Subcutaneous adipose tissue (tissue), 4 donors: ENCODE data around the gene LMNB1. TPM values are rescaled to one million over a fixed set of nuclear protein-coding genes. Genes with fewer than 3 reads are reported as not detected.

ENCODE experiments used
- total RNA-seq, 4 donors: library from RNA; depleted of rRNA; stranded (reverse); fragments of >200 nt; gene quantifications; one replicate each; pipeline ENCODE4 v1.1.0, GENCODE V29; 2016
- TF ChIP-seq, protein P1 (sequence below): fragments of 450-650 bp; IDR thresholded peaks from one replicate; pipeline ENCODE4 v1.5.1; 2016; ENCODE audit warnings: low read depth, mild to moderate bottlenecking, control low read depth, antibody characterized with exemption, moderate library complexity

Gene LMNB1
- total RNA-seq, 4 donors from 2014 or later = 4.1 to 14.4 (median 9.5) TPM

DNA sequence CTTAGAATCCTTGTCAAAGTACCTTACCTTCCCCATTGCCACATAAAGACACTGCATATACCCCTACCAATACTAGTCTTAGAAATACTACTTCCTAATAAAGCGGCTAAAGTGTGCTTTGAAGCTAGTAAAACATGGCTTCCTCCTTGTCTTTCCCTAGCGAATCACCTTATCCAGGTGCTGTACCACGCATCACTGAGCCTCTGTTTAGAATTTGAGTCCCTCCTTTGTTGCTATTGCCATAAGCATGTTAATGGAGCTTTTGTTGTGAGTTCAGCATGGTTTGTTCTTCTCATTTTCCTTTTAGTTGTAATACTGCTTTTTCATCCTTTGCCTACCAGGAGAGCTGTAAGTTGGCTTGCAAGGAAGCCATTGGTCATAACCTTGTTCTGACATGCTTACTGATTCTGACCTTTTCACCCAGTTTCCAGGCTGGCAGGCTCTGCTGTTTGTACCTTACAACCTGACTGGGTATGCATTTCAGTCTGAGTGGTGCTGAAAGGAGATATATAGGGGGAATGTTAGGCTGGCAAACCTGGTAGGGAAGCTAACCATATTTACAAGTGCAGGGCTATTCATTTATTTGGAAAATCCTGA is 49.8 kb downstream of the LMNB1 start:
- TF ChIP-seq, protein P1, sequence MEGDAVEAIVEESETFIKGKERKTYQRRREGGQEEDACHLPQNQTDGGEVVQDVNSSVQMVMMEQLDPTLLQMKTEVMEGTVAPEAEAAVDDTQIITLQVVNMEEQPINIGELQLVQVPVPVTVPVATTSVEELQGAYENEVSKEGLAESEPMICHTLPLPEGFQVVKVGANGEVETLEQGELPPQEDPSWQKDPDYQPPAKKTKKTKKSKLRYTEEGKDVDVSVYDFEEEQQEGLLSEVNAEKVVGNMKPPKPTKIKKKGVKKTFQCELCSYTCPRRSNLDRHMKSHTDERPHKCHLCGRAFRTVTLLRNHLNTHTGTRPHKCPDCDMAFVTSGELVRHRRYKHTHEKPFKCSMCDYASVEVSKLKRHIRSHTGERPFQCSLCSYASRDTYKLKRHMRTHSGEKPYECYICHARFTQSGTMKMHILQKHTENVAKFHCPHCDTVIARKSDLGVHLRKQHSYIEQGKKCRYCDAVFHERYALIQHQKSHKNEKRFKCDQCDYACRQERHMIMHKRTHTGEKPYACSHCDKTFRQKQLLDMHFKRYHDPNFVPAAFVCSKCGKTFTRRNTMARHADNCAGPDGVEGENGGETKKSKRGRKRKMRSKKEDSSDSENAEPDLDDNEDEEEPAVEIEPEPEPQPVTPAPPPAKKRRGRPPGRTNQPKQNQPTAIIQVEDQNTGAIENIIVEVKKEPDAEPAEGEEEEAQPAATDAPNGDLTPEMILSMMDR = no peak

DNA sequence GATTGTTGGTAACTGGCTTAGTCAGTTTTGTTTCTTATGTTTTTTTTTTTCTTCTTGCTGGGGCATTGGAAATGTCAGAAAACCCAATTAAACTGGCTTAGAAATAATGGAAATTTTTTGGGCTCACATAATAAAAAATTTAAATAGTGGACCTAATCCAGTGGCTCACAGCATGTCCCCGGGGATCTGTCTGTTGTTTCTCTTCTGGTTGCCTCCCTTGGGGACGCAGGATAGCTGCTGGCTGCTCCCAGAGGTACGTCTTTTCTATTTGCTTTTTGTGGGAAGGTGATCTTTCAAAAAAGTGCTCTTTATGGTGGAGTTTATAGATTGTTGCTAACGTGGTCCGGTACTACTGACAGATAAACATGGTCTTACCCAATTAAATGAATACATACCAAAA is 52.2 kb downstream of the LMNB1 start:
- TF ChIP-seq, protein P1 = no peak

DNA sequence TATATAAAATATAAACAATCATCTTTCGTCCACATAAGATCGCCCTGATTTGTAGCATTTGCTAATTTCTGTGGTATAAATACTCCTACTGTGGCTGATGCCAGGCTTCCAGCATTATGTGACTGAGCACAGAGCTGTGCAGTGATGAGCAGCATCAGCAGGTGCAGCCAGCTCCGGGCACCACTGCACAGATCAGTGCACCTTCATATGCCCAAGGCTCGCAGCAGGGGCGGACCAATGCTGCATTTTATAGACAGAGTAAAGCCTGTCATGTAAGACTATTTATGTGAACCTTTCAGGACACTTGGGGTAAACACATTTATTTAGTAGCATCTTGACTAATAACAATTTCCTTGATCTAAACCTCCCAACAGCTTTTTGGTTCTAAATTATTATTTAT is 53.1 kb downstream of the LMNB1 start:
- TF ChIP-seq, protein P1 = no peak

DNA sequence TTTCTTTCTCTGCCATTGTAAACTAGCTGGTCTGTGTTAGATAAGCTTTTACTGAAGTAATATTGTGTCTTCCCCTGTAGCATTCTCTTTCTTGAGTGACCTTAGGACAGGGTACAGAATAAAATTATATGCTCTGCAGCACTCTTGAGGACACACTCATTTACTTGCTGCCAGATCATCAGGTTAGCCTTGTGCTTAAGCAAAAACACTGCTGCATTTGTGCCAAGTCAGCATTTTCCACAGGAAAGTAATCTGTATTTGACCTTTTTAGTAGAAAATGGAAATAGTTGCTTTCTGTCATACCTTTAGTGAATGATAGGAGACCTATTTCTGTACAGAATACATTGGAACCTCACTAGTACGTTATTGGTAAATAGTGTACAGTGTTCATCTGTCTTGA is 54.2 kb downstream of the LMNB1 start:
- TF ChIP-seq, protein P1 = no peak

DNA sequence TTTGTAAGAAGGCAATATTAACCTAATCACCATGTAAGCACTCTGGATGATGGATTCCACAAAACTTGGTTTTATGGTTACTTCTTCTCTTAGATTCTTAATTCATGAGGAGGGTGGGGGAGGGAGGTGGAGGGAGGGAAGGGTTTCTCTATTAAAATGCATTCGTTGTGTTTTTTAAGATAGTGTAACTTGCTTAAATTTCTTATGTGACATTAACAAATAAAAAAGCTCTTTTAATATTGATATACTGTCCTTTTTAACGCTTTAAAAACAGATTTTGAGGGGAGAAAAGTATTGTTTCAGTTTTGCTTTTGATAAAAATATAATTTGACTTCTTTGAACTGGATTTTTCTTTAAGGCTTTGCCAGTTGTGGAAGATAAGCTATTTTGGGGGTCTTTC is 59.8 kb downstream of the LMNB1 start:
- TF ChIP-seq, protein P1 = no peak

DNA sequence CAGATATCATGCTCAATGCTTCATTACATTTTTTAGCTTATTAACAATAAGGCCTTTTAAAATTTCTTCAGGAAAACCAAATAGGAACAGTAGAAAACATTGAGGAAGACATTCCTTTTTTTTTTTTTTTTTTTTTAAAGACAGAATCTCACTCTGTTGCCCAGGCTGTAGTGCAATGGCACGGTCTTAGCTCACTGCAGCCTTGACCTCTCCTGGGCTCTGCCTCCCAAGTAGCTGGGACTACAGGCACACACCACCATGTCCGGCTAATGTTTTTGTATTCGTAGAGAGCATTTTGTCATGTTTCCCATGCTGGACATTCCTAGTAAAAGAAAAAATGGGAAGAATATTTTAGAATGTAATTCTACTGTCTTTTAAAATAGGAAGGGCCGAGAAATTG is 60.3 kb downstream of the LMNB1 start:
- TF ChIP-seq, protein P1 = no peak

DNA sequence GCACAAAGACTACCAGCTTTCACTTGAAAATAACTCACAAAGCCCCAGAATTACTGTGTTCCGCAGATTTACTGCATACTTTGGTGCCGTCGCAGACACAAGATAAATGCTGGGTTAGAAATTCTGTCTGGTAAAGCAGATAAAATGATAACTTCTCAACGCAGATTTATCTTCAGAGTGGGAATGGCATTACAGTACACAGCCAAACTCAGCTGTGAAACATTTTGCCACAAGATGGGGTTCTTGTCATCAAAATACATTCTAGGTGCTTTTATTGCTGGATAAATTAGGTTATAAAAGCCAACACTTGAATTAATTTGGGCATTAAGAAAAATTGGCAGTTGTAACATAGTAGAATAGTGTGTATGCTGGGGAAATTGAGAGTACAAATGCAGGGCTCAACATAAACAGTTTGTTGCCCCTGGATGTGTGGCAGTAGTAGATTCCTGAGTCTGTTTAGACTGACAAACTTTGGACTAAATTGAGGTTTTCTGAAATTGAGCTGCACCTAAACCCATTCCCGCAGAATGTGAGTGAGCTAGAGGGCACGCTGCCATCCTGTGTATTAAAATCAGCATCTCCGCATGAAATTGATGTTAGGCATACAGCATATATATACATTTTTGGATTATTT is 61.1 kb downstream of the LMNB1 start:
- TF ChIP-seq, protein P1 = no peak
